NCI-H748 (cell line): Measurements from ENCODE around the gene EEFSEC.

Source experiments
- DNase-seq: peaks from one replicate; lab custom pipeline; 2025; ENCODE audit not compliant: unreplicated experiment; lab: John Stamatoyannopoulos, UW

The EEFSEC gene

DNA sequence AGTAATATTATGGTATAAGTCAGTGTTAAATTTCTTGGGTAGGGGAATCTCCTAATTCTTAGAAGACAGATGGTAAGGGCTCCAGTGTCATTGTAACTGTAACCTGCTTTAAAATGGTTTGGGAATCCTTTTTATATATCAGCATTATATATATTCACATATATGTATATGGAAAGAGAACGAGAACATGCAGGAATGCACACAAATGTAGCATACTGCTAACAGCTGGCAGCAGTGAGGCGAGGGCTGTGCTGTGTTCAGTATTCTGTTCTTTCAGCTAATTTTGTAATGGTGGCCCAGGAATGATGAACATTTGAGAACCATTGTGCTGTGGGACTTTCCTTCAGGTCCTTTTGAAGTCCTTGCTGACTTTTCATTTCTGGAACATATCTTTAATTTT lies 60.8 kb downstream of the EEFSEC start:
- no peak for DNase-seq

DNA sequence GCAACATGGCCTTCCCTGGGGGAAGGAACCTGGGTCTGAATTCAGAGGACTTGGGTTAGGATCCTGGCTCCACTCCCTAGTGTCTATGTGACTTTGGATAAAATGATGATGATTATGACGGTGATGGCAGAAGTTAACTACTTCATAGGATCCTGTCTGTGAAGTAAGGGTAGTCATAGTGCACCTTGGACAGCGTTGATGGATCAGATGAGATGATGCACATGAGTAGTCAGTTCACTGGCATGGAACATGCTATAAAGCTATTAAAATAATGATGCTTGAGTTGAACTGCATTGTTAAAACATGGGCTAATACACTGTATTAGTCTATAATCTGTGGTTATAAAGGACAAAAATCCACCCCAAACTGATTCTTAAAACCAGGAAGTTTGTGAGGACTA lies 62.0 kb downstream of the EEFSEC start:
- DNase-seq: no peak

DNA sequence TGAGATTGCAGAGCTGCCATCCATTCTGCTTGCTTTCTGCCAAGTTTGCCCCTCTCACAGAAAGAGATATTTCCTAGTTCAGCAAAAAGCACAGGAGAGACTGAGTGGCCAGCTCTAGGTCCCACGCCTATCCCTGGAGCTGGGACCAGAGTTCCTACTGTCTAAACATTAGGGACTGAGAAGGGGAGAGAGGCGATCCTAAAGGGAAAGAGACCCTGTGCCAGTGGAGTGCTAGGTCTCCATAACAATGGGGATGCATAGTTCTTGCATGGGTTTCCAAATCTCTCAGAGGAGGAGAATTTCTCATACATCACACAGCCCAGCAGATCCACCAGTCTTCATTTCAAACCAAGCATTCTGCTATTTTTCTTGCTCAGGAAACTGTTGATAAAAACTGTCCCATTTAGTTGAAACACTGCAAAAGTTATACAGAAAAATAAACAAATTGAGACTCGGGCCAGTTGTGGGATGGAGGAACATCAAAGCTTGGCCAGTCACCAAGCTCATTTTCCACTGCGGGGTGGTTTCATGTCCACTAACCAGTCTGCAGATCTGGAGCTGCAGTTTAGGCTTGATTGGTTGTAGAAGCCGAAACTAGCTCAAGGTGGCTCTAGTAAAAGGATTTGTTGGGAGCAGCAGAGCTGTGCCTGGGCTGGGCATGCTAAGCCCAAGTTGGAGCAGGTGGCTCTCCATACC lies 62.7 kb downstream of the EEFSEC start:
- DNase-seq: no peak

GRCh38 chr3:128217702-128218547 lies 64.6 kb downstream of the EEFSEC start:
- DNase-seq: no peak

DNA sequence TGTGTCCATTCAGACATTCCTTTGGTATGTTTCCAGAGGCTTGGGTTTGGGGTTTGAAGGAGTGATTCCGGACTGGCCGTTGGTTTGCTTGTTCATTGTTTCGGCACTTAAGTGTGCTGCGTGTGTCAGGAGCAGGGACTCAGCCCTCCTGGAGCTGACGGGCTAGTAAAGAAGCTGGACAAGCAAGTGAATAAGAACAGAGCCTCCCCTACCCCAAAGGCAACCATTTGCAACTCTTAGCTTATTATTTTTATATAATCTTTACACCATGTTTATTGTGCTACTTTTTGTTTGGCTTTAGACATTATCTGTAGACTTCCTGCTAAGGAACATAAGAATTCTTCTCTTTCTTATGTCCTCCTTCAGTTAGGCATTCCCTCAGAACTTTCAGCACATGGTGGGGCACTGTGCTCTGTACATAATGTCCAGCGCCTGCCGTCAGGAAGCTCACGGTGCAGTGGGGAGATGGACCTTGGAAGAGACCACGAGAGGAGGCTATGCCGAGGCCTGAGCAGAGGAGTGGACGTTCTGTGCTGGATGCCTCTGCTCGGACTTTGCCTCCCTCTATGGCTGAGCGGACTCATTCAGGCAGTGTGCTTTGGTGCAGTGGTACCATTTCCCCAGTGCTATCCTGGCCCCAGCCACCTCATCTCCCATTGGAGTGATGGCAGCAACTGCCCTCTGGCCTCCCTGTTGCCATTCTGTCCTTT lies 65.4 kb downstream of the EEFSEC start:
- DNase-seq: no peak

DNA sequence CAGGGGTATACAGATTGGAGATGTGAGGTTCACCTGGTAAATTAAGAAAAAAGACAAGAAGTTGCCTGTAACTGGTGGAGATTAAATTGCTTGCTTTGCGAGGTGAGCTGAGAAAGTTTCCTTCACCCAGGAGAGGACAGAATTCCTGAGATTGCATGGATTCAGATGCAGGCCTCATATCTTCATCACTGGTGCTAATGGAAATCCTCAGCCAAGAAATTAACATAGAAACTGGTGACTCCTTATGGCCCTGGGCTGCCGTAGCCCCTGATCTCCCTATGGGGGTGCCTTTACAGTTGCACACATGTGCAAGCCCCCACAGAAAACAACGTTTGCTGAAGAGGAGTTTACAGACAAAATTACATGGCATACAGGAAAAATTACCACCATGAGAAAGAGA lies 68.0 kb downstream of the EEFSEC start:
- DNase-seq: no peak

GRCh38 chr3:128222796-128223385 lies 69.6 kb downstream of the EEFSEC start:
- no peak for DNase-seq

DNA sequence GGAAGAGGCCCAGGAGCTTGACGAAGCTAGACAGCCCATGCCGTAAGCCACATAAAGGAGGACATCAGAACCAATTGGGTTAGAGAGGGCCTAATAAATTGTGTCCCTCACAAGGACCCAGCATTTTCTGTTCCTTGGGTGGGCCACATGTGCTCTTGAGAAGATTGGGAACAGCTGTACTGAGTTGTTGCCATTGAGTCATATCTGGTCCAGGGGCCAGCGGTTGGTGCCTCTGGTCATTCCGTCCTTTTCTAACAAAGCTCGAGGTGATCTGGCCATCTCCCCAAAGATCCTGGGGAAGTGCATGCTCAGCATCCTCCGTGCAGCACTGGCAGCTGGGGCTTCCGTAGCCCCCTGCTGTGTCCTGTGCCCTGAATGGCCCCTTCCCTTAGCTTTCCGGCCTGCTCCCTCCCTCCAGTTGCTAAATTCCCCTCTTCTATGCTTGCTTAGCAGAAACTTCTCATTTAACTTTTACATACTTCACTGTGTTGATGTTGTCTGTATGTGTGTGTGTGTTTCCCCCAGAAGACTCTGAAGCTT lies 73.0 kb downstream of the EEFSEC start:
- DNase-seq: no peak

GRCh38 chr3:128226795-128227395 lies 73.6 kb downstream of the EEFSEC start:
- DNase-seq: peak; percentile 36

DNA sequence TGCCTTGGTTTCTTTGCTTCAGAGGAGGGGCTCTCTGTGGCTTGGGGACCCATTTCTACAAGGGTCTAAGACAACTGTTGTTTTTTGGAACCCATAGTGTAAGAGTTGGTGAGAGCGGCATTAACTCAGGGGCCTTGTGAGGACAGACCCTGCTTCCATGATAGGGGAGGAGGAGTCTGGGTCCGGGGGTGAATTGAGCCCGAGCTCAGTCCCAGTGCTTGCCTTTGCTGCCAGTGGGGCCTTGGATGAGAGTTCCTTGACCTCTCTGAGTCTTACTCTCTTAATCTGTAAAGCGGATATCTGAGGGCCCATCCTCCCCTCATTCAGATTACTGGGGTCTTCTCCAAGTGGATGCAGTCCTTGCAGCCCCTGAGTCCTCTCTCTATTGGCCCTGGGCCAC lies 74.2 kb downstream of the EEFSEC start:
- no peak for DNase-seq

GRCh38 chr3:128228366-128228910 lies 75.2 kb downstream of the EEFSEC start:
- DNase-seq: no peak

DNA sequence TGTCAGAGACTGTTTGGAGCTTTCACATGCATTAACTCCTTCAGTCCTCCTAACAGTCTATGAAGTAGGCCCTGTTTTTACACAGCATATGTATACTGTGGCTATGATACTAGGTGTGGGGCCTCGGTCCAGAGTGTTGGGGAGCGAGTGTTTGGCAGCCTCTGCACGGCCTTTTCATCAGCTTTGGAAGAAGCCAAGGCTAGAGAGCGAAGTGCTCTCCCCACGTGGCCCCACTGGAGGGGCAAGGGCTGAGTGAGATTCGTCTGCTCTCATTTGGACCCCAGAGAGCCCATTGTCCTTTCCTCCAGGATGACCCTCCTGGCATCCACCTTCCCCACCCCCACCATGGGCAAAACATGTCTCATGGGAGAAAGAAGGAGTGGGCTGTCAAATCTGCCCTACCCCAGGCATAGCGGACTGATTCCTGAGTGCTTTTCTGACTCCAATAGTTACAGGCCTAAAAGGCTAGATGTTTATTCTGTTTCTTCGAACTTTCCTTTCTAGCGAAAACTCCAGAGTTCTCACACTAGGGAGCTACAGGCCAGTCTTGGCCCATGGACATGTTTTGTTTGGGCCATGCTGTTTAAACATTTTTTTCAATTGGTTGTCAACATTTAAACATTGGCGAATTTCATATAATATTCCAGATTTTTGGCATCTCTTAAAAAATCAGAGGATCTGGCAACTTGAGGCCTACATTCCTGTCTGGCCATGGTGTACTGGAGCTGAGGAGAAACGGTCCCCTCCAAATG lies 76.0 kb downstream of the EEFSEC start:
- DNase-seq: no peak

- DNase-seq: no peak
Measured at GRCh38 chr3:128231606-128232005, 78.3 kb downstream of the EEFSEC start.

GRCh38 chr3:128232376-128233178 lies 79.3 kb downstream of the EEFSEC start:
- no peak for DNase-seq

DNA sequence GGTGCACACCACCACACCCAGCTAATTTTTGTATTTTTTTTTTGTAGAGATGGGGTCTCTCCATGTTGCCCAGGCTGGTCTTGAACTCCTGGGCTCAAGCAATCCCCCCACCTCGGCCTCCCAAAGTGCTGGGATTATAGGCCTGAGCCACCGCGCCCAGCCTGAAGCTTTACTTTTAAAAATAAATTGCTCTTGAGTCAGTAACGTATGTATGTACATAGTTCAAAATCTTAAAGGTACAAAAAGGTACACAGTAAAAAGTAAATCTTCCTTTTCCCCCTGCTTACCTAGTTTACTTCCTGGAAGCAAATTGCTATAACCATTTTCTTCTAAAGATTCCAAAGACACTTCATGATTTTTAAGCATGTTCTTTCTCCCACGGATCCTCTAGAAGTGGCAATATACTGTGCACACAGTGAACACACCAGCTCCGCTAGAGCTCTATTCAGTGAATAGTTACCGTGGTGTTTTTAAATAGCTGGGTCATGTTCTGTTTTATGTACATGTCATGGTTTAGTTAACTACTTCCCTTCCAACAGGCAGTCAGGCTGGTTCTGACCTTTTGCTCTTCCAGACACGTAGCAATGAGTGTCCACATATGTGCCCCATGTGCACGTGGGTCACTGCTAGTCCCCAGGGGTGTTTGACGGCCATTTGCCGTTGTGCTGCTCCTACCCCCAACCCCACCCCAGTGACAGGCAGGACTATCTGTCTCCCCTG lies 82.1 kb downstream of the EEFSEC start:
- no peak for DNase-seq

GRCh38 chr3:128236657-128237056 lies 83.4 kb downstream of the EEFSEC start:
- peak; percentile 64 for DNase-seq

DNA sequence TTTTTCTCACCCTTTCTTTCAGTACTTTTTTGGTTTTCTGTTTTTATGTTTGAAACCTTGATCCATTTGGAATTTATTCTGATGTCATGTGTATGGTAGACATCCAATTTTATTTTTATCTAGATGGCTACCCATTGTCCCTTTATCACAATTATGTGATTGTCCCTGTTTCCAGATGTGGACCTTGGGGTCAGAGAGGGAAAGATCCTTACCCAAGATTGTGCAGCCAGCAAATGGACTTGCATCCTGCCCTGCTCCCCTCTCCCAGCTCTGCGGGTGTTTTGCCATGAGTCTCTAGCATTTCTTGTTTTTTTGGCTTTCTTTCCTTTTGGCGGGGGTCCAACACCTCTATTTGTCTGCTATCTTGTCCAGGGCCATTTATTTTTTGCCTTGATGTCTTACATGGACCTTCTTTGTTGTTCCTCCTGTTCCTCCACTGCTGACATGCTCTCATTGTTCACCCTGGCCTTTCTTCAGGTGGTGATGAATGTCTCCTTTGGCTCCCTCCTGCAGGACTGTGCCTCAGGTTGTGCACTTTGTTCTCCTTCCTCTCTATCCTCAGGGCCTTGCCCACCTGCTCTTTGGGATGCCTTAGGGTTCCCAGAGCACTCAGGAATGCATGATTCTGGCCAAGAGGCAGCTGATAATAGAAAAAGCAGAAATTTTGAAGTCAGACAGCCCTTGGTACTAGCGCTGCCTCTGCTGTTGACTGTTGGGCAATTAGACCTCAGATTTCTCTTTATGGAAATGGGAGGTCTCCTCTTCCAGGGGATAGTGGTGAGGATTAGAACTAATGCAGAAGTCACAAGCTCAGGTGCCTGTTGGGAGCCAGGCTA lies 84.3 kb downstream of the EEFSEC start:
- DNase-seq: no peak

GRCh38 chr3:128238184-128238489 lies 84.9 kb downstream of the EEFSEC start:
- DNase-seq: no peak
